GM20000 (cell line): ENCODE measurements around the gene VPS39.

ENCODE experiments used
- DNase-seq: peaks from one replicate; pipeline ENCODE4 v3.0.0; 2012; ENCODE audit warnings: low spot score
- CTCF ChIP-seq: IDR thresholded peaks from 2 replicates; pipeline ENCODE4 v1.5.1; 2012; ENCODE audit warnings: mild to moderate bottlenecking, control low read depth; ENCODE audit errors: extremely low read depth, missing control alignments

Gene VPS39

GRCh38 chr15:42131826-42132806 is 76.0 kb downstream of the VPS39 start:
- no peak for DNase-seq
- no peak for TF ChIP-seq CTCF

DNA sequence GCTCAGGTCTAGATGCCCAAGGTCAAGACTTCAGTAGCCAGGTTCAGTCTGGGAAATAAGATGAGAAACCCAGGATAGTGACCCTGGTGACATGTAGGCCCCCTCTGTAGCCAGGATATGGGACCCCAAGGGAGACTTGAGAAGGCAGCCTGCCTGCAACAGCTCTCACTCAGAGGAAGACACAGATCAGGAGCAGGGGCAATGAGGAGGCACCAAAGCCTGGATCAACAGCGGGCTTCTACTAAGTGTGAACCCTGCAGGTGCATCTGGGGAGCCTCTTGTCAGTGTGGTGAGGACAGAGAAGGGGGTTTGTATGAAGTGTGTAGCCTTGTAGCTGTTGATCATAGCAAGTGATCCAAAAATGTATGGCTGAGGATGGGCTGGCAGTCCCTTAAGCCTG is 77.1 kb downstream of the VPS39 start:
- DNase-seq, result no peak
- no peak for TF ChIP-seq CTCF

DNA sequence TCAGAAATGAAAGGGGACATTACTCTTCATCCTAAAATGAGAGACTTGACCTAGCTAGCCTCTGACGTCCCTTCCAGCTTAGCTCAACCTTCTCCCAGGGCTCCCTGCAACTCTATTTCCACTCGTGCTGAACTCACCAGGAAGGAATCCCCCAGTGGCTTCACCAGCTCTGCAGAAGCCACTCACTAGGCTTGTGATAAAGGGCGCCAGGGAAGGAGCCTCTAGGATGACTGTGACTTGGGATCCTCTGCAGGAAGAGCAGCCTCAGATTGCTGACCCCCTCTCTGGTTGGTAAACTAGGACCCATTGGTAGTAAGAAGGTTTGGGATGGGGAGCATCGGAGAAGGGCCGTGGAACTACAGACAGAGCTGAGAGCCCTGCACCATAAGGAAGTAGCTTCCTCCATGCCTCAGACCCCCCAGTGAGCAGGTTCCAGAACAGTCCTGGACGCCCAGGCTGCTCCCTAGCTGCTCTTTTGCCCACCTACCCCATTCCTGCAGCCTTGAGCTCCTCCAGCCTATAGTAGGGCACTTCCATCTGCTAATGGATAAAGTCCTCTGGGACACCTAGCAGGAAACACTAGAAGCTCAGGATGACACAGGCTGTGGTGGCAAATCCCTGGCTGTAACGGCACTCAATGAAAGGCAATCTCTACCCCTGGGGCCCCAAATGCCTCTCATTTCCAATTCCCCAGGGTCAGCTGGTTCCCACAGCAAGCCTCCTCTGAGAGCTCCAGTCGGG is 77.7 kb downstream of the VPS39 start:
- no peak for TF ChIP-seq CTCF
- DNase-seq, result no peak

- no peak for DNase-seq
- TF ChIP-seq CTCF, result no peak
Measured at GRCh38 chr15:42129364-42129763, 78.7 kb downstream of the VPS39 start.

DNA sequence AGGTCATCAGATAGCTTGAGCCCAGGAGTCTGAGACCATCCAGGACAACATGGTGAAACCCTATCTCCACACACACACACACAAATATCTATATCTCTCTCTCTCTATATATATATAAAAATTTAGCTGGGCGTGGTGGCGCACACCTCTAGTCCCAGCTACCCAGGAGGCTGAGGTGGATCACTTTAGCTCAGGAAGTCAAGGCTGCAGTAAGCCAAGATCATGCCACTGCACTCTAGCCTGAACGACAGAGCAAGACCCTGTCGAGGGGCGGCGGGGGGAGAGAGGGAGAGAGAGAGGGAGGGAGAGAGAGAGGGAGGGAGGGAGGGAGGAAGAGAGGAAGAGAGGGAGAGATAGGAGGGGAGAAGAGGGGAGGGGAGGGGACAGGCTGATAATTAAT is 79.6 kb downstream of the VPS39 start:
- no peak for TF ChIP-seq CTCF
- DNase-seq, result no peak

GRCh38 chr15:42123546-42123945 is 84.6 kb downstream of the VPS39 start:
- DNase-seq, result no peak
- no peak for TF ChIP-seq CTCF

- no peak for DNase-seq
- no peak for TF ChIP-seq CTCF
Measured at GRCh38 chr15:42121682-42122081, 86.4 kb downstream of the VPS39 start.
